Urinary bladder (tissue), 4 donors: ENCODE measurements around the gene S100P. TPM values are rescaled to one million over a fixed set of nuclear protein-coding genes. Genes with fewer than 3 reads are reported as not detected.
"Not testable (repeated sequence)": the region's sequence is repeated elsewhere in the genome, so short reads cannot be mapped to it uniquely, and the experiment has no call there.

ENCODE experiments used
- DNase-seq: peaks from one replicate; pipeline ENCODE4 v3.0.0-alpha.2; 2015; ENCODE audit errors: extremely low spot score
- H3K27ac ChIP-seq: one replicate; pipeline ENCODE4 v1.5.1; 2013; ENCODE audit warnings: low read depth, mild to moderate bottlenecking, moderate library complexity
- H3K36me3 ChIP-seq: one replicate; pipeline ENCODE4 v1.6.1; 2013; ENCODE audit warnings: mild to moderate bottlenecking, moderate library complexity; ENCODE audit not compliant: insufficient read depth
- H3K4me1 ChIP-seq: one replicate; pipeline ENCODE4 v1.6.1; 2013; ENCODE audit warnings: mild to moderate bottlenecking, moderate library complexity; ENCODE audit not compliant: insufficient read depth
- H3K4me3 ChIP-seq: one replicate; pipeline ENCODE4 v1.5.1; 2013; ENCODE audit warnings: low read depth, low read length
- WGBS: extraction: QIAGEN DNeasy Blood & Tissue Kit; methylation state at CpG from one replicate; pipeline ENCODE4 v1.1.7; 2013; 5-methylcytosine and 5-hydroxymethylcytosine counted together
- polyA plus RNA-seq: library from polyadenylated mRNA; stranded (reverse); fragments of 200-250 nt; gene quantifications from one replicate; pipeline ENCODE4 v1.2.3, GENCODE V29; 2013
- total RNA-seq: library from RNA; depleted of rRNA; stranded (reverse); fragments of >200 nt; gene quantifications from one replicate; pipeline ENCODE4 v1.2.3, GENCODE V29; 2014
- donor health status: healthy with polysubstance abuse.
- donor health status: healthy.

Gene S100P
- total and polyA plus RNA-seq, 2 donors, result 88.9 to 203 TPM

- no peak for DNase-seq
- Histone ChIP-seq H3K4me3 (peak overlapping the region; percentile 73), H3K36me3 (no peaks in the 10 kb centered on the region), H3K27ac (no peak overlapping the region), H3K4me1 (no peaks in the 10 kb centered on the region)
- 19% methylated on average over 7 of the region's 7 CpGs for WGBS
Measured at GRCh38 chr4:6716958-6717655, 23.4 kb downstream of the S100P start.

GRCh38 chr4:6718932-6719610, 25.4 kb downstream of the S100P start:
- no peaks in the 10 kb centered on the region for H3K4me1 ChIP-seq

DNA sequence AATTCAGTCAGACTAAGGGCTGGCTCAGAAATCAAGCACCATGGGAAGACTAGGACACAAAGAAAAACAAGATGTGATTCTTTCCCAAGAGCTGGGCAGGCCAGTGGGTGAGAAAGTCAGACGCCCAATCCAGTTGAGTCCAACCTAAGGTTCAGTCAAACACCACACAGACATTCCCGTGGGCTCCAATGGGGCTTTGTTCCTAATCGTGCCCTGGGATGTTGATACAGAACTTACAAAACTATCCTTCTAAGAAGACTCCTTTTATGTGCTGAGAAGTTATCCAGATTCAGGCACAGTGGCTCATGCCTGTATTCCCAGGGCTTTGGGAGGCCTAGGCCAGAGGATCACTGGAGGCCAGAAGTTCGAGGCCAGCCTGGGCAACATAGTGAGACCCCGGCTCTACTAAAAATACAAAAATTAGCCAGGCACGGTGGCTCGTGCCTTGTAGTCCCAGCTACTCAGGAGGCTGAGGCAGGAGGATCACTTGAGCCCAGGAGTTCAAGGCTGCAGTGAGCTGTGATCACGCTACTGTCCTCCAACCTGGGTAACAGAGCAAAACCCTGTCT, 26.0 kb downstream of the S100P start:
- H3K4me1 ChIP-seq, result no peaks in the 10 kb centered on the region
- no peak for DNase-seq
- no peaks in the 10 kb centered on the region for H3K36me3 ChIP-seq
- H3K4me3 ChIP-seq, result no peak overlapping the region
- WGBS, result 73% methylated on average over 8 of the region's 8 CpGs
- H3K27ac ChIP-seq, result no peak overlapping the region

More at GRCh38 chr4:6718932-6719610, 25.4 kb downstream of the S100P start:
- no peak for DNase-seq
- no peak overlapping the region for H3K4me3 ChIP-seq
- H3K36me3 ChIP-seq, result no peaks in the 10 kb centered on the region
- 84% methylated on average over 7 of the region's 7 CpGs for WGBS
- no peak overlapping the region for H3K27ac ChIP-seq

DNA sequence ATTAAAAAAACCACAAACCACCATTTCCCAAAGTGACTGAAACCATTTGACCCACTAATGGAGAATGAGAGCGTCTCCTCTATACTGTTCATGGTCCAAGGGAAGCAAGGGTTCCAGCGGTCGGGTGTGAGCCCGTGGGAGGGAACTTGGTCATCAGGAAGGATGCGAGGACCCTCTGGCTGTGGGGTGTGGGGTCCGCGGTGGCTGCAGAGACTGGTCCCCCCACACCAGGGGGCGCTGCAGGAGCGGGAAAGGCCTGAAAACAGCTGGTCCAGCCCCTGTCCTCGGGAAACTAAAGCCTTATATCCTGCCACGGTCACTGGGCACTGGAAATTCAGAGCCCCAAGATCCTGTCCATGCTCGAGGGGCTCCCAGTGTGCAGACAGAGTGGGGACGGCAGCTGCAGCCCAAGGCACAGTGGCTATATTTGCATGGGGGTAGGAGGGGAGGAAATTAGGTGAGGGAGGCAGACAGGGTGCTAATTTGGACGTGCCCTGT, 26.6 kb downstream of the S100P start:
- H3K4me3 ChIP-seq, result no peak overlapping the region
- 6% methylated on average over 14 of the region's 14 CpGs for WGBS
- H3K36me3 ChIP-seq, result no peaks in the 10 kb centered on the region
- H3K4me1 ChIP-seq, result no peaks in the 10 kb centered on the region
- H3K27ac ChIP-seq, result no peak overlapping the region
- DNase-seq, result no peak

GRCh38 chr4:6721121-6721520, 27.4 kb downstream of the S100P start:
- Histone ChIP-seq H3K4me1 (no peaks in the 10 kb centered on the region), H3K27ac (no peak overlapping the region), H3K36me3 (no peaks in the 10 kb centered on the region), H3K4me3 (no peak overlapping the region)
- WGBS, result 97% methylated on average over 10 of the region's 10 CpGs
- DNase-seq, result no peak

- 96% methylated on average over 12 of the region's 12 CpGs for WGBS
- no peak overlapping the region for H3K27ac ChIP-seq
- no peaks in the 10 kb centered on the region for H3K4me1 ChIP-seq
- no peak for DNase-seq
- no peak overlapping the region for H3K4me3 ChIP-seq
- no peaks in the 10 kb centered on the region for H3K36me3 ChIP-seq
Measured at GRCh38 chr4:6722891-6723290, 29.2 kb downstream of the S100P start.

GRCh38 chr4:6723851-6724250, 30.2 kb downstream of the S100P start:
- H3K36me3 ChIP-seq, result no peaks in the 10 kb centered on the region
- H3K4me3 ChIP-seq, result no peak overlapping the region
- no peaks in the 10 kb centered on the region for H3K4me1 ChIP-seq
- DNase-seq, result no peak
- 88% methylated on average over 8 of the region's 8 CpGs for WGBS
- no peak overlapping the region for H3K27ac ChIP-seq

DNA sequence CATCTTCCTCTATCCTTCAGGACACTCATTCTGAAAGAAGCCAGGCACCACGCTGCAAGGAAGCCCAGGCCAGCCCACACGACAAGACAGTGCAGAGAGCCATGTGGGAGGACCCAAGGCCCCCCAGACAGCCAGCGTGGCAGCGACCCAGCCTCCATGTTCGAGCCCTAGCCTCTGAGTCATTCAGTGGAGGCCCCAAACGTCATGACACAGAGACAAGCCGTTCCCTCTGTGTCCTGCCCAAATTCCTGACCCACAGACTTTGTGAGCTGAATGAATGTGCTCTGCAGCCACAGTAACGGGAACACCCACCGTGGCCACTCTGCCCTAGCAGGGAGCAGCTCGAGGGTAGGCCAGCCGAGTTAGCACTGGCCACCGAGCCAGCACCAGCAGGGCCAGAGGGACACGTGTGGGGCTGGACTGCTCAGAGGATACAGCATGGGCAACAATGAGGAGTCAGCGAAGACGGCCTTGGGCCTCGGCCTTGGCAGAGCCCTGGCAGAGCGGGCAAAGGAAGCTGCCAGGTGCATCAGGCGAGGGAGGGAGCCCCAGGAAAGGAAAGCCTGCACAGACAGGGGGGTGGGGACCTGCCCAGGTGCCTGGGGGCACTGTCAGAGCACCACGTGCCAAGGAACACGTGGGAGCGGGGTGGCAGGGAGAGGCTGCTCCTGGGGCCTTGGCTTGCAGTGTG, 30.9 kb downstream of the S100P start:
- 84% methylated on average over 21 of the region's 21 CpGs for WGBS
- no peak for DNase-seq
- H3K27ac ChIP-seq, result no peak overlapping the region
- H3K4me3 ChIP-seq, result no peak overlapping the region
- H3K36me3 ChIP-seq, result no peaks in the 10 kb centered on the region
- no peaks in the 10 kb centered on the region for H3K4me1 ChIP-seq

DNA sequence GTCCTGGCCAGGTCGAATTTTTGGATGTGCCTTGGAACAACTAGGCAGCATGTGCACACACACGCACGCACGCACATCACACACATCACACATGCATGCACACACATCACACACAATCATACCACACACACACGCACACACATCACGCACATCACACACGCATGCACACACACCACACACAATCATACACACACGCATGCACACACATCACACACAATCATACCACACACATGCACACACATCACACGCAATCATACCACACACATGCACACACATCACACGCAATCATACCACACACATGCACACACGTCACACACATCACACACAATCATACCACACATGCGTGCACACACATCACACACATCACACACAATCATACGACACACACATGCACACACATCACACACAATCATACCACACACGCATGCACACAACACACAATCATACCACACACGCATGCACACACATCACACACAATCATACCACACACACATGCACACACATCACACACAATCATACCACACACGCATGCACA, 31.8 kb downstream of the S100P start:
- H3K4me1 ChIP-seq, H3K4me3 ChIP-seq, DNase-seq, H3K27ac ChIP-seq, H3K36me3 ChIP-seq: not testable (repeated sequence)
- 93% methylated on average over 16 of the region's 16 CpGs for WGBS

GRCh38 chr4:6727081-6727942, 33.6 kb downstream of the S100P start:
- H3K27ac ChIP-seq, result no peak overlapping the region
- no peaks in the 10 kb centered on the region for H3K4me1 ChIP-seq
- H3K4me3 ChIP-seq, result no peak overlapping the region
- no peak for DNase-seq
- no peaks in the 10 kb centered on the region for H3K36me3 ChIP-seq
- 76% methylated on average over 31 of the region's 31 CpGs for WGBS

- no peak overlapping the region for H3K4me3 ChIP-seq
- WGBS, result 79% methylated on average over 3 of the region's 3 CpGs
- DNase-seq, result no peak
- H3K27ac ChIP-seq, result no peak overlapping the region
- H3K4me1 ChIP-seq, result no peaks in the 10 kb centered on the region
- H3K36me3 ChIP-seq, result no peaks in the 10 kb centered on the region
Measured at GRCh38 chr4:6727943-6728250, 34.2 kb downstream of the S100P start.

- no peaks in the 10 kb centered on the region for H3K4me1 ChIP-seq
- no peak for DNase-seq
- no peak overlapping the region for H3K4me3 ChIP-seq
- H3K27ac ChIP-seq, result no peak overlapping the region
- 86% methylated on average over 15 of the region's 15 CpGs for WGBS
- no peaks in the 10 kb centered on the region for H3K36me3 ChIP-seq
Measured at GRCh38 chr4:6728320-6729029, 34.8 kb downstream of the S100P start.
